HUES6 (cell line): ENCODE data around the gene PDXP.

Experiments
- H3K27ac ChIP-seq: 2 replicates; pipeline ENCODE4 v1.7.0; 2013; ENCODE audit warnings: low read depth, mild to moderate bottlenecking, low read length, inconsistent platforms
- H3K27me3 ChIP-seq: 2 replicates; pipeline ENCODE4 v1.6.1; 2013; ENCODE audit warnings: low read length; ENCODE audit not compliant: control insufficient read depth, insufficient read depth
- H3K36me3 ChIP-seq: 2 replicates; pipeline ENCODE4 v1.6.1; 2013; ENCODE audit warnings: low read length; ENCODE audit not compliant: control insufficient read depth, insufficient read depth
- H3K4me1 ChIP-seq: 2 replicates; pipeline ENCODE4 v1.6.1; 2013; ENCODE audit warnings: low read length; ENCODE audit not compliant: control insufficient read depth, insufficient read depth
- H3K4me3 ChIP-seq: 2 replicates; pipeline ENCODE4 v1.5.1; 2013; ENCODE audit warnings: low read depth, low read length
- H3K9ac ChIP-seq: one replicate; pipeline ENCODE4 v1.6.1; 2013; ENCODE audit warnings: mild to moderate bottlenecking, low read length
- H3K9me3 ChIP-seq: 2 replicates; pipeline ENCODE4 v1.6.1; 2013; ENCODE audit warnings: low read depth, low read length; ENCODE audit not compliant: control insufficient read depth, insufficient read depth

The PDXP gene

GRCh38 chr22:37676736-37677492 is 18.4 kb downstream of the PDXP start:
- peak overlapping the region; percentile 48 for H3K4me3 ChIP-seq
- no peaks in the 10 kb centered on the region for H3K9me3 ChIP-seq
- peak overlapping the region; percentile 32 for H3K9ac ChIP-seq
- peaks cover 12% of the 10 kb centered on the region; the same call in 1 of the 2 replicates for H3K36me3 ChIP-seq
- H3K4me1 ChIP-seq = peaks cover 11% of the 10 kb centered on the region
- peak overlapping the region; percentile 16; the same call in 1 of the 2 replicates for H3K27ac ChIP-seq
- no peaks in the 10 kb centered on the region for H3K27me3 ChIP-seq

- Histone ChIP-seq H3K9ac (no peak overlapping the region), H3K4me3 (peak overlapping the region; percentile 48), H3K27ac (no peak overlapping the region), H3K4me1 (peaks cover 11% of the 10 kb centered on the region), H3K27me3 (no peaks in the 10 kb centered on the region), H3K9me3 (no peaks in the 10 kb centered on the region), H3K36me3 (peaks cover 12% of the 10 kb centered on the region; the same call in 1 of the 2 replicates)
Measured at GRCh38 chr22:37677493-37677974, 19.0 kb downstream of the PDXP start.

- Histone ChIP-seq H3K4me3 (no peak overlapping the region), H3K36me3 (peaks cover 12% of the 10 kb centered on the region; the same call in 1 of the 2 replicates), H3K27ac (no peak overlapping the region), H3K9ac (peak overlapping the region; percentile 18), H3K27me3 (no peaks in the 10 kb centered on the region), H3K4me1 (peaks cover 11% of the 10 kb centered on the region), H3K9me3 (no peaks in the 10 kb centered on the region)
Measured at GRCh38 chr22:37678372-37678771, 19.8 kb downstream of the PDXP start.

DNA sequence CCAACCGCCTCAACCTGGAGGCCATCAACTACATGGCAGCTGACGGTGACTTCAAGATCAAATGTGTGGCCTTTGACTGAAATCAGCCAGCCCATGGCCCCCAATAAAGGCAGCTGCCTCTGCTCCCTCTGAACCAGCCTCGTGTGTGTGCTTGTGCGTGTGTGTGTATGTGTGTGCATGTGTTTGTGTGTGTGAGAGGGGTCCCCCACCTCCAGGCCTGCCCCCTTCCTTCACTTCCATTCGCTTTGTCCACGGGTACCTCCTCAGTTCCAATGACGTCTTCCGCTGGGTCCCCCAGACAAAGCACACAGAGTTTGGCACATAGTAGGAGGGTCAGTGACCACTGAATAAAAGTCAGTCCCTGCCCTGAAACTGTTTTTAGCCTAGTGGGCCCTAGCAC is 21.1 kb downstream of the PDXP start:
- H3K9me3 ChIP-seq = no peaks in the 10 kb centered on the region
- H3K36me3 ChIP-seq = peaks cover 12% of the 10 kb centered on the region; the same call in 1 of the 2 replicates
- no peak overlapping the region for H3K4me3 ChIP-seq
- no peaks in the 10 kb centered on the region for H3K27me3 ChIP-seq
- no peak overlapping the region for H3K9ac ChIP-seq
- H3K4me1 ChIP-seq = peaks cover 11% of the 10 kb centered on the region
- H3K27ac ChIP-seq = no peak overlapping the region

DNA sequence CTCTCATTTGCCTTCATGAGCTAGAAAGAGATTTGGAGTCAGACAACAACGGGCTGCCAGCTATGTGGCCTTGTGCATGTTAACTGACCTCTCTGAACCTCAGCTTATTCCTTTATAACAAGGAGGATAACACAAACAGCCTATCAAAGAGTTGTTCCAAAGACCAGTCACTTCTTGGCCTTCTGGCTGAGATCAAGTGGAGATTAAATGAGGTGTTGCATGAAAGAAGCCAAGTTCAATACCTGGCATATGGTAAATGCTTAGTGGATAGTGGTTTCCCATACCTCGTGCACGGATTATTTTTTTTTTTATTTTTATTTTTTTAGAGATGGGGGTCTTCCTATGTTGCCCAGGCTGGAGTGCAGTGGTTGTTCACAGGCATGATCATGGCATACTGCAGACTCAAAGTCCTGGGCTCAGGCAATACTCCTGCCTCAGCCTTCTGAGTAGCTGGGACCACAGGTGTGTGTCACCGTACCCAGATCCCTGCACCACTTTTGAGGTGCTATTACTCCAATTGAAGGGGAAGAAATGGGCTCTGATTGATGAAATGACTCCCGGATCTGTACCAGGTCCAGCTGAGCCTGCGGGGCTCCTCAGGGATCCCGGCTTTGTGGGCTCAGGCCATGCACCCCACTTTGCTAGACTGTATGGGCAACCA is 21.8 kb downstream of the PDXP start:
- Histone ChIP-seq H3K9me3 (no peaks in the 10 kb centered on the region), H3K36me3 (peaks cover 12% of the 10 kb centered on the region; the same call in 1 of the 2 replicates), H3K27ac (no peak overlapping the region), H3K4me3 (no peak overlapping the region), H3K9ac (no peak overlapping the region), H3K4me1 (peaks cover 6% of the 10 kb centered on the region), H3K27me3 (no peaks in the 10 kb centered on the region)

DNA sequence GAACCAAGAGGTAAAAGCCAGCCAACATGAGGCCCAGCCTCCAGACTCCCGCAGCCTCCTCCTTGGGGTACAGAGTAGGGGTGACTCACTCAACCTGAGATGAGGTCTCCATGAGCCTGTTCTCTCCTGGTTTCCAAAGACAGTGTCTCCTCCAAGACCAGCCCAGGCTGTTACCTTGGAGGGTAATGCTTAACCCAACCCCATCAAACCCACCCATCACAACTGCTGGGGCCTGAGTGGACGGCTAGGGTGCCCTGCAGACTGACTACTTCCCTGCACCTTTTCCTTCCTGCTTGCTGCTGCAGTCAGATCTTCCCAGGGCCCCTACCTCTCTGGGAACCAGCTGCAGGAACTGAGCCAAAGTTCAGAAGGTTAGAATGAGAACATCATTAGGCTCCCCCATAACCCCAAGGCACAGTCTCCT is 22.5 kb downstream of the PDXP start:
- peaks cover 12% of the 10 kb centered on the region; the same call in 1 of the 2 replicates for H3K36me3 ChIP-seq
- no peak overlapping the region for H3K4me3 ChIP-seq
- H3K9ac ChIP-seq = no peak overlapping the region
- no peaks in the 10 kb centered on the region for H3K9me3 ChIP-seq
- H3K27me3 ChIP-seq = no peaks in the 10 kb centered on the region
- H3K27ac ChIP-seq = no peak overlapping the region
- H3K4me1 ChIP-seq = peaks cover 6% of the 10 kb centered on the region

DNA sequence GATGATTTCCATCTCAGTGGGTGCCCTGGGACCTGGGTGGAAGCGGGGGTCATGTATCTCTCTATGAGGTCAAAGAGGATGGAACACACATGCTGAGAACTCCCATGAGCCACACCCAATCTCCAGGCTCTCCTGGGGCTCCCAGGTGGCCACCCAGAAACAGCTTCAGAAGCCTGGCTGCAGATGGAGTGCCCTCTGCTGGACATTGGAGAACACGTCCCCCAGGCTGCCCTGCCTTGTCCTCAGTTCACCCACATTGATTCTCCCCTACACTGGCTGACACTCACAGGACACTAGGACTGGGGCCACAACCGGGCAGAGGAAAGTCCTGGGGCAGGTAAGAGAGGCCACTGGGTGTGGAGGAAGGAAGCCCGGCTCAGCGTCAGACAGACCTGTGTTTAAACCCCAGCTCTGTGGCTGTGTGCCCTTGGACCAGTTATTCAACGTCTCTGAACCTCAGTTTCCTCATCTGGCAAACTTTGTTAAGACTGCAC is 23.1 kb downstream of the PDXP start:
- Histone ChIP-seq H3K4me1 (peaks cover 1% of the 10 kb centered on the region), H3K9ac (no peak overlapping the region), H3K36me3 (peaks cover 12% of the 10 kb centered on the region; the same call in 1 of the 2 replicates)

DNA sequence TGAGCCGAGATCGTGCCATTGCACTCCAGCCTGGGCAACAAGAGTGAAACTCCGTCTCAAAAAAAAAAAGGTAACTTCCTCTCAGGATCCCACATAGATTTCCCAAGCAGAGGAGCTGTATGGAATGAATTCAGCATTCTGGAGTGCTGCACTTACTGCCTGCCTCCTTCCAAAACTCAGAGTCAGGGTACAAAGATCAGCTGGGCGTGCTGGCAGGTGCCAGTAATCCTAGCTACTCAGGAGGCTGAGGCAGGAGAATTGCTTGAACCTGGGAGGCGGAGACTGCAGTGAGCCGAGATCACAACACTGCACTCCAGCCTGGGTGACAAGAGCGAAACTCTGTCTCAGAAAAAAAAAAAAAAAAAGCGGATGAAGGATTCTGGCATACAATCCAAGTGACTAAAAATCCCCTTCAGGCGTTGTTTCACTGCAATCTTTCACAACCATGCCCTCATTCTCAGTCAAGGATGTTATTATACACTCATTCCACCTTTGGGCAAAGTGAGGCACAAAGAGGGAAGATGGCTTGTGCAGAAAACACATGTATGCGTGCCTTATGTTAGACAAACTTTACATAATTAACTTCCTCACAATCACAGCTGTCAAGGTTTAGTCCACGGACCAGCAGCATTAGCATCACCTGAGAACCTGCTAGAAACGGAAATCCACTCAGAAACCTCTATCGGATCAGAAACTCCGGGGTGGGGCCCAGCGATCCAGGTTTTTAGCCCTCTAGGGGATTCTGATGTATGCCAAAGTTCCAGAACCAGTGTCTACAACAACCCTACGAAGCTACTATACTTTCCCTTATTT is 26.5 kb downstream of the PDXP start:
- no peak overlapping the region for H3K27ac ChIP-seq

More for the DNA sequence above, 23.1 kb downstream of the PDXP start:
- no peaks in the 10 kb centered on the region for H3K27me3 ChIP-seq
- H3K4me3 ChIP-seq = no peak overlapping the region
- H3K27ac ChIP-seq = no peak overlapping the region
- no peaks in the 10 kb centered on the region for H3K9me3 ChIP-seq

DNA sequence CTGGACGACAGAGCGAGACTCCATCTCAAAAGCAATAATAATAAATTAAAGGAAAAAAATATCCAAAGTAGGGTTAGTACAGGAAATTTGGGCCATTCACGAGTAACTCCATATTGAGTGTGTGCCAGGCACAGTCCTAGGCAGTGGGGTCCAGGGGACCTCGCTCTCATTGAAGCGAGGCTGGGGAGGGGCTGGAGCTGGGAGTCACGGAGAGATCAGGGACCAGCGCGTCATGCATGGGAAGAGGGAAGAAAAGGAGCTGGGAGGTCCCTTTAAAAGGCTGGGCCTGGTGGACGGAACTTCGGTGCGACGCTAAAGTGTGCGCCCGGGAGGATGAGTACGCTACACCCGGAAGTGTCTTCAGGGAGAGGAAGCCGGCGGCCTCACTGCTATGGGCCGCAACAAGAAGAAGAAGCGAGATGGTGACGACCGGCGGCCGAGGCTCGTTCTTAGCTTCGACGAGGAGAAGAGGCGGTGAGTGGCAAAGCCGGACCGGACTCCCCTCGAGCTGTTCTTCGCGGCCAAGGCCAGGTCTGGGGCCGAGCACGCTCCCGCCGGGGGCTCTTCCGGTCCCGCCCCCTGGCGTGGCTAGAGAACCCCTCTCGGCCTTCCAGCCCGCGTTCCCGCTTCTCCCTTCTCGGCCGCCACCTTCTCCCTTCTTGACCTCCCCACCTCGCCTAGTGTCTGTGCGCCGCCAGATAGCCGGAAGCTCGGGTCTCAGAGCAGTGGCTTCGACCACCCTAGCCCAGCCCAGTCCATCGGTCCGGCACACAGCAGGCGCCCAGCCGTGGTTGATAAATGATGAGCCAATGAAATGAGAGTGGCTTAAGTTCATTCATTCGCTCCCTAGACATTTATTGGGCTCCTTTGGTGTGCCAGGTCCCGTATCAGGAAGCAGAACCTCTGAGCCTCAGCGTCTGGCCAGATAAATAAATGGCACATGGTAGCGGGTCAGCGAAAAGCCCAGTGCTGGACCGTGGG is 27.8 kb downstream of the PDXP start, which contains the start of gene NOL12:
NOL12 (plus strand) TSS at position 342 of the 981 bp plus-strand sequence; CDS start at position 392, 50 bp downstream.
- Histone ChIP-seq H3K27me3 (no peaks in the 10 kb centered on the region), H3K9me3 (no peaks in the 10 kb centered on the region), H3K9ac (peak within 1 kb of the TSS; percentile 96), H3K4me1 (peaks cover 4% of the 10 kb centered on the region; the same call in 1 of the 2 replicates), H3K27ac (peak within 1 kb of the TSS; percentile 88), H3K36me3 (peaks cover 30% of the 10 kb centered on the region), H3K4me3 (peak within 1 kb of the TSS; percentile 92)

More for the DNA sequence above, 26.5 kb downstream of the PDXP start:
- Histone ChIP-seq H3K27me3 (no peaks in the 10 kb centered on the region), H3K36me3 (peaks cover 18% of the 10 kb centered on the region), H3K9me3 (no peaks in the 10 kb centered on the region), H3K4me1 (peaks cover 4% of the 10 kb centered on the region; the same call in 1 of the 2 replicates), H3K9ac (no peak overlapping the region), H3K4me3 (no peak overlapping the region)
